Urinary bladder (tissue), 4 donors: ENCODE data around the gene RPL9. TPM values are rescaled to one million over a fixed set of nuclear protein-coding genes. Genes with fewer than 3 reads are reported as not detected.
"Not testable (repeated sequence)": the region's sequence is repeated elsewhere in the genome, so short reads cannot be mapped to it uniquely, and the experiment has no call there.

Experiments
- DNase-seq: peaks from one replicate; pipeline ENCODE4 v3.0.0-alpha.2; 2015; ENCODE audit errors: extremely low spot score
- H3K27ac ChIP-seq: one replicate; pipeline ENCODE4 v1.5.1; 2013; ENCODE audit warnings: low read depth, mild to moderate bottlenecking, moderate library complexity
- H3K36me3 ChIP-seq: one replicate; pipeline ENCODE4 v1.6.1; 2013; ENCODE audit warnings: mild to moderate bottlenecking, moderate library complexity; ENCODE audit not compliant: insufficient read depth
- H3K4me1 ChIP-seq: one replicate; pipeline ENCODE4 v1.6.1; 2013; ENCODE audit warnings: mild to moderate bottlenecking, moderate library complexity; ENCODE audit not compliant: insufficient read depth
- H3K4me3 ChIP-seq: one replicate; pipeline ENCODE4 v1.5.1; 2013; ENCODE audit warnings: low read depth, low read length
- WGBS: extraction: QIAGEN DNeasy Blood & Tissue Kit; methylation state at CpG from one replicate; pipeline ENCODE4 v1.1.7; 2013; 5-methylcytosine and 5-hydroxymethylcytosine counted together
- polyA plus RNA-seq: library from polyadenylated mRNA; stranded (reverse); fragments of 200-250 nt; gene quantifications from one replicate; pipeline ENCODE4 v1.2.3, GENCODE V29; 2013
- small RNA-seq: library from RNA; depleted of rRNA; stranded (forward); fragments of <200 nt; gene quantifications from one replicate; pipeline ENCODE3, GENCODE V24; 2014
- total RNA-seq: library from RNA; depleted of rRNA; stranded (reverse); fragments of >200 nt; gene quantifications from one replicate; pipeline ENCODE4 v1.2.3, GENCODE V29; 2014
- donor health status: healthy with polysubstance abuse.
- donor health status: healthy.

RPL9 gene
- total and polyA plus RNA-seq, 2 donors, result 1,361 to 3,585 TPM

DNA sequence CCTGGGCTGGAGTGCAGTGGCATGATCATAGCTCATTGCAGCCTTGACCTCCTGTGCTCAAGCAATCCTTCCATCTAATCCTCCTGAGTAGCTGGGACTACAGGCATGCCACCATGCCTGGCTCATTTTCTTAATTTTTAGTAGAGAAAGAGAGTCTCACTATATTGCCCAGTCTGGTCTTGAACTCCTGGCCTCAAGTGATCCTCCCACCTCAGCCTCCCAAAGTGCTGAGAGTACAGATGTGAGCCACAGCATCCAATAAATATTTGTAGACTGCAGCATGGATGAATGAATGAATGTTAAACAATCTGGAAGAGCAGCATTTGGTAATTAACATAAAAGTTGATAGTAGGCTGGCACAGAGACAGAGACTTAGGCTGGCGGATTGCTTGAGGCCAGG, 32.0 kb downstream of the RPL9 start:
- WGBS, result 97% methylated on average over 1 of the region's 1 CpG
- Histone ChIP-seq H3K36me3 (no peaks in the 10 kb centered on the region), H3K4me3 (no peak overlapping the region), H3K4me1 (no peaks in the 10 kb centered on the region), H3K27ac (no peak overlapping the region)
- DNase-seq, result no peak

DNA sequence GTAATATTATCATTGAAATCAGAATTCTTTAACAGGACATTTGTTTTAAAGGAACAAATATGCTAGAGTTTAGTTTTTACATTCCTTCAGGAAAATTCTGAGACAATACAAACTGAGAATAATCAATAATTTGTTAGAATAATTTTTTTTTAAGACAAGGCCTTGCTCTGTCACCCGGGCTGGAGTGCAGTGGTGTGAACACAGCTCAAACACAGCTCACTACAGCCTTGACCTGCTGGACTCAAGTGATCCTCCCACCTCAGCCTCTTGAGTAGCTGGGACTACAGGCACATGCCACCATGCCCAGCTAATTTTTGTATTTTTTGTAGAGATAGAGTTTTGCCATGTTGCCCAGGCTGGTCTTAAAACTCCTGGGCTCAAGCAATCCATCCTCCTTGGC, 33.4 kb downstream of the RPL9 start:
- not testable (repeated sequence) for H3K36me3 ChIP-seq, H3K4me1 ChIP-seq, DNase-seq, H3K27ac ChIP-seq, H3K4me3 ChIP-seq
- WGBS, result 85% methylated on average over 1 of the region's 1 CpG

DNA sequence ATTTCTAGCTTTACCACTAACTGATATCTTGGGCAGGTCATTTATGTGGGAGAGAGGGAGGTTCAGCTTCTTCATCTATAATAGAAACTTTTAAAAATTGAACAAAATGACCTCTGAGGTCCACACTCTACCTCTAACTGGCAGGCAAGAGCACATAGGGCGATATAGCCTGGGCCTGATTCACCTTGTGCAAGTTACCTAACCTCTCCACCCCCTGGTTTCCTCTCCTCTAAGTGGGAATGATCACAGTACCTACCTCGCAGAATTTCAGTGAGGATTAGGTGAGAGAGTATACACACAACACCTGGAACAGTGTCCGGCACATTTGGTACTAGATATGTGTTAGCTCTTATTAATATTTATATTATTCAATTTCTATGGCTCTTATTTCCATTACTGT, 36.5 kb downstream of the RPL9 start:
- no peaks in the 10 kb centered on the region for H3K4me1 ChIP-seq
- H3K4me3 ChIP-seq, result no peak overlapping the region
- no peaks in the 10 kb centered on the region for H3K36me3 ChIP-seq
- WGBS, result 84% methylated on average over 3 of the region's 3 CpGs
- no peak overlapping the region for H3K27ac ChIP-seq
- DNase-seq, result no peak

DNA sequence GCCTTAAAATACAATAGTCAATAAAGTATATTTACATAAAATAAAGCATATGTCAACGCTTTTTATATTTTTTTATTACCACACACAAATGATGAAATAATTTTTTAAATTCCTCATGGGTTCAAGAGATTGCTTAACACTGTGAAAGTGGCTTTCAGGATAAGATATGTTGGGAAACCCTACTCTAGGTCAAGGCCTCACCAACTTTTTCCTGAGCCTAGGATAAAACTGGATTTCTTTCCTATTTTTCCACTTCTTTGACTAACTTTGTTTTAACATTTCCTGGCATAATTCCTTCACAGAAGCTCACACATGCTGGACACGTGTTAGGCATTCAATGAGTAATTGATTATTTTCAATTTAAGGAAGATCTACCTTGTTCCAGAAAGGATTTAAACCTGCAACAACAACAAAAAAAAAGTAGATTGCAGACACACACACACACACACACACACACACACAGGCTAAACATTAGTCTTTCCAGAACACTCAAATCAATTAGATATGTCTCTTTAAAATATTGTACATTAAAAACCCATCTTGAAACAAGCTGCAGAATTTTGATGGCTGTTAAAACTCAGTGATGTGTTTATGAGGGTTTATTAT, 42.9 kb downstream of the RPL9 start:
- DNase-seq, result no peak
- Histone ChIP-seq H3K27ac (no peak overlapping the region), H3K36me3 (no peaks in the 10 kb centered on the region), H3K4me1 (no peaks in the 10 kb centered on the region), H3K4me3 (no peak overlapping the region)
- WGBS, result 72% methylated on average over 2 of the region's 2 CpGs

DNA sequence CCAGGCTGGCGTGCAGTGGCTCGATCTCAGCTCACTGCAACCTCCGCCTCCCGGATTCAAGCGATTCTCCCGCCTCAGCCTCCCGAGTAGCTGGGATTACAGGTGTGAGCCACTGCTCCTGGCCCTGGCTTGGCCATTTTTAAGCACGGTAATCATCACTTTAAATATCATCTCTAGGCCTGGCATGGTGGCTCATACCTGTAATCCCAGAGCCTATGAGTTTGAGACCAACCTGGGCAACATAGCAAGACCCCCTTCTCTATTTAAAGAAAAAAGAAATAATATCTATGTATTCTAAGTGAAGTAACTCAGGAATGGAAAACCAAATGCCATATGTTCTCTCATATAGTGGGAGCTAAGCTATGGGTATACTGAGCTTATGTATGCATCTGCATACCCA, 47.2 kb downstream of the RPL9 start:
- not testable (repeated sequence) for H3K4me3 ChIP-seq, H3K4me1 ChIP-seq, H3K36me3 ChIP-seq, DNase-seq, H3K27ac ChIP-seq
- 94% methylated on average over 8 of the region's 8 CpGs for WGBS

DNA sequence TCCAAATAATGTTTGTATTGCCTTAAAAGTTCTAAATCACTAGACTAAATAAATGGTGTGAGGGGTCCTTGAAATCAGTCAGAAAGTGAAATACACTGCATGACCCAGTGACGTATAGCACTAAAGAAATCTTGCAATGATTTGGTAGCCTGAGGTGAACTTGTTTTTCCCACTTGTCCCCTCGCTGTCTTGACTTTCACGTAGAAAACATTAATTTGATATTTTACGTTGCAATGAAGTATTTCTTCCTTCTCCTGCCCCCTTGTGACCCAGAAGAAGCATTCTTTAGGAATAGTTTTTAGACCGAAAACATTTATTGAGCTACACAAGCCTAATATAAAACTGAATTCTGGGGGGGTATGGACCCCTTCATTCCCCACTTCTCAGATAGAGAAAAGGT, 48.3 kb downstream of the RPL9 start:
- no peak for DNase-seq
- Histone ChIP-seq H3K4me1 (peaks cover 2% of the 10 kb centered on the region), H3K36me3 (no peaks in the 10 kb centered on the region), H3K4me3 (no peak overlapping the region), H3K27ac (no peak overlapping the region)
- whole genome bisulfite sequencing, result 42% methylated on average over 5 of the region's 5 CpGs

DNA sequence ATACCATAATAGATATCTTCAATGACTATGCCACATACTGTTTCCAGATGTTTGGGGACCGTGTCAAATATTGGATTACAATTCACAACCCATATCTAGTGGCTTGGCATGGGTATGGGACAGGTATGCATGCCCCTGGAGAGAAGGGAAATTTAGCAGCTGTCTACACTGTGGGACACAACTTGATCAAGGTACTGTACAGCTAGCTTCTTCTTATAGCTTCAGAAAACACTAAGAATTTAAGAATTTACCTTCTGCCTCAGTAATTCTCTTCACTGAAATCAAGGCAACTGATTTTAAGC, 51.2 kb downstream of the RPL9 start:
- DNase-seq, result no peak
- Histone ChIP-seq H3K27ac (no peak overlapping the region), H3K36me3 (no peaks in the 10 kb centered on the region), H3K4me1 (peaks cover 2% of the 10 kb centered on the region), H3K4me3 (no peak overlapping the region)
- WGBS, result 41% methylated on average over 1 of the region's 1 CpG

DNA sequence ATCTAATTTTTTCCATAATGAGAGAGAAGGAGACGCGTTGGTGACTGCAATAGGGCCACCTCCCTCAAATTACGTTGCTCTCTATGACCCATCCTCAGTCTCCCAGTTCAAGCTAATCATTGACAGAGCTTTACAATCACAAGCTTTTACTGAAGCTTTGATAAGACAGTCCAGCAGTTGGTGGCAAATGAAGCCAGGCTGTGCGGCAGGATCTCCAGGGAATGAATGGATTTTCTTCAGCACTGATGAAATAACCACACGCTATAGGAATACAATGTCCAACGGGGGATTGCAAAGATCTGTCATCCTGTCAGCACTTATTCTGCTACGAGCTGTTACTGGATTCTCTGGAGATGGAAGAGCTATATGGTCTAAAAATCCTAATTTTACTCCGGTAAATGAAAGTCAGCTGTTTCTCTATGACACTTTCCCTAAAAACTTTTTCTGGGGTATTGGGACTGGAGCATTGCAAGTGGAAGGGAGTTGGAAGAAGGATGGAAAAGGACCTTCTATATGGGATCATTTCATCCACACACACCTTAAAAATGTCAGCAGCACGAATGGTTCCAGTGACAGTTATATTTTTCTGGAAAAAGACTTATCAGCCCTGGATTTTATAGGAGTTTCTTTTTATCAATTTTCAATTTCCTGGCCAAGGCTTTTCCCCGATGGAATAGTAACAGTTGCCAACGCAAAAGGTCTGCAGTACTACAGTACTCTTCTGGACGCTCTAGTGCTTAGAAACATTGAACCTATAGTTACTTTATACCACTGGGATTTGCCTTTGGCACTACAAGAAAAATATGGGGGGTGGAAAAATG, 51.7 kb downstream of the RPL9 start, which contains the start of gene KLB:
Gene KLB (plus strand): TSS at position 168 of the 821 bp plus-strand sequence. CDS start 20 bp downstream, at position 188.
- DNase-seq, result no peak
- WGBS, result 25% methylated on average over 12 of the region's 12 CpGs
- no peaks in the 10 kb centered on the region for H3K36me3 ChIP-seq
- H3K4me3 ChIP-seq, result no peak within 1 kb of the TSS
- H3K4me1 ChIP-seq, result peaks cover 2% of the 10 kb centered on the region
- H3K27ac ChIP-seq, result no peak within 1 kb of the TSS

Small RNAs within 50 kb of the gene (small RNA-seq; reads per million reads assigned to genes)
- gene MIR5591 (not detected), gene RF00019 (not detected)

Other genes starting within 250 kb of the RPL9 start
- 68.6 TPM for gene RFC1, start 92.6 kb downstream of the RPL9 start, total RNA-seq
- 24.2 TPM for gene RFC1, start 92.6 kb downstream of the RPL9 start, polyA plus RNA-seq
- 0.16 TPM for gene KLB, start 52.0 kb downstream of the RPL9 start, total RNA-seq
- gene KLB, start 52.0 kb downstream of the RPL9 start, polyA plus RNA-seq, result 0.48 TPM
- gene LIAS, start 134 bp upstream of the RPL9 start, total RNA-seq, result 25.4 TPM
- gene LIAS, start 134 bp upstream of the RPL9 start, polyA plus RNA-seq, result 14.6 TPM
- gene UGDH, start 68.5 kb upstream of the RPL9 start, total RNA-seq, result 75.3 TPM
- gene UGDH, start 68.5 kb upstream of the RPL9 start, polyA plus RNA-seq, result 23.7 TPM
- gene SMIM14, start 179.9 kb upstream of the RPL9 start, total RNA-seq, result 45.2 TPM
- 36.4 TPM for gene SMIM14, start 179.9 kb upstream of the RPL9 start, polyA plus RNA-seq
- 48.3 TPM for gene UBE2K, start 239.2 kb upstream of the RPL9 start, total RNA-seq
- 29.5 TPM for gene UBE2K, start 239.2 kb upstream of the RPL9 start, polyA plus RNA-seq